ENCODE data around the gene AADACL2. TPM values are rescaled to one million over a fixed set of nuclear protein-coding genes. Genes with fewer than 3 reads are reported as not detected.

AADACL2 gene
- total and polyA plus RNA-seq, 9 of the 15 experiments (the other 6 are each of a cell fraction or from before 2014, with no cell fraction given), result not detected

GRCh38 chr3:151684094-151684493 lies 49.6 kb upstream of the AADACL2 start:
- no TSS peak for BruUV-seq (replicated peaks)
- no peaks in the 10 kb centered on the region; the same call in 1 of the 2 replicates for H3K9me3 ChIP-seq (replicated peaks; ENCODE audit: control insufficient read depth, insufficient read depth, low read depth, low read length)
- no peak overlapping the region for H3K9ac ChIP-seq (ENCODE audit: insufficient read depth in 1 of 2, low read depth in 2 of 2, low read length in 2 of 2)
- H2AFZ ChIP-seq (ENCODE audit: low read depth, low read length), result no peak overlapping the region
- no peak overlapping the region for H3K4me2 ChIP-seq (ENCODE audit: insufficient read depth, low read length)
- intact Hi-C loops (cut with micrococcal nuclease), result no loop called here
- H3K36me3 ChIP-seq (ENCODE audit: control insufficient read depth, insufficient read depth, low read length), result no peaks in the 10 kb centered on the region
- TF ChIP-seq STAT6 (CRISPR knock-in tag; IDR thresholded peaks at IDR 0.05) (no peak), ZNF75A (CRISPR knock-in tag; IDR thresholded peaks at IDR 0.05) (no peak), GATAD2B (IDR thresholded peaks at IDR 0.05; ENCODE audit: borderline replicate concordance) (no peak)
- ATAC-seq, result no peak
- H3K4me3 ChIP-seq, result no peak overlapping the region
- in situ Hi-C loops (cut with MboI), result no loop called here
- ChIA-PET POLR2A (interaction anchor here (0.6 kb wide), 1 partner anchor 13 kb away, joined by 3 read pairs; no protein-coding TSS in a partner anchor), CTCF (ENCODE audit: low intra/inter-chr PET ratio) (no interaction called here)
- no peak overlapping the region for H3K27ac ChIP-seq (ENCODE audit: extremely low read depth, low read depth, low read length)
- DNase-seq (ENCODE audit: extremely low read depth in 1 of 4, low spot score in 3 of 4), result no peak
- H3K4me1 ChIP-seq (replicated peaks in 1 of 2; ENCODE audit: control insufficient read depth in 2 of 2, insufficient read depth in 2 of 2, low read length in 2 of 2), result peaks cover 0 to 2% of the 10 kb centered on the region in 2 experiments; a peak in 2 of 5 replicates
- no peaks in the 10 kb centered on the region for H4K20me1 ChIP-seq (replicated peaks; ENCODE audit: control insufficient read depth, insufficient read depth, low read length)
- no peak for FAIRE-seq
- H3K79me2 ChIP-seq (ENCODE audit: control insufficient read depth, insufficient read depth, low read length), result no peaks in the 10 kb centered on the region
- no peaks in the 10 kb centered on the region for H3K9me1 ChIP-seq (ENCODE audit: control insufficient read depth, insufficient read depth, low read length)
- H3K27me3 ChIP-seq (ENCODE audit: control insufficient read depth in 2 of 2, insufficient read depth in 2 of 2, low read length in 2 of 2), result no peaks in the 10 kb centered on the region

- intact Hi-C loops (cut with micrococcal nuclease) (no loop called here), in situ Hi-C loops (cut with MboI) (no loop called here)
- DNase-seq (ENCODE audit: extremely low read depth in 1 of 4, low spot score in 3 of 4) (peak; percentile 22 to 56 (median 29)), ATAC-seq (peak; percentile 88), FAIRE-seq (peak; percentile 89)
- Histone ChIP-seq H3K27me3 (ENCODE audit: control insufficient read depth in 2 of 2, insufficient read depth in 2 of 2, low read length in 2 of 2) (no peaks in the 10 kb centered on the region), H2AFZ (ENCODE audit: low read depth, low read length) (peak overlapping the region; percentile 18), H3K4me3 (no peak overlapping the region), H4K20me1 (replicated peaks; ENCODE audit: control insufficient read depth, insufficient read depth, low read length) (no peaks in the 10 kb centered on the region), H3K36me3 (ENCODE audit: control insufficient read depth, insufficient read depth, low read length) (no peaks in the 10 kb centered on the region), H3K9me1 (ENCODE audit: control insufficient read depth, insufficient read depth, low read length) (no peaks in the 10 kb centered on the region), H3K9me3 (replicated peaks; ENCODE audit: control insufficient read depth, insufficient read depth, low read depth, low read length) (no peaks in the 10 kb centered on the region; the same call in 1 of the 2 replicates), H3K27ac (ENCODE audit: extremely low read depth, low read depth, low read length) (no peak overlapping the region), H3K79me2 (ENCODE audit: control insufficient read depth, insufficient read depth, low read length) (no peaks in the 10 kb centered on the region), H3K4me1 (replicated peaks in 1 of 2; ENCODE audit: control insufficient read depth in 2 of 2, insufficient read depth in 2 of 2, low read length in 2 of 2) (peaks cover 0 to 6% of the 10 kb centered on the region in 2 experiments; a peak in 2 of 5 replicates), H3K4me2 (ENCODE audit: insufficient read depth, low read length) (no peak overlapping the region), H3K9ac (ENCODE audit: insufficient read depth in 1 of 2, low read depth in 2 of 2, low read length in 2 of 2) (no peak overlapping the region)
- no TSS peak for BruUV-seq (replicated peaks)
- CTCF ChIA-PET (ENCODE audit: low intra/inter-chr PET ratio), result no interaction called here
- 28% methylated on average over 3 of the region's 3 CpGs for WGBS (ENCODE audit: insufficient coverage, low coverage, missing lambda C conversion rate)
- POLR2A ChIA-PET, result no interaction called here
- TF ChIP-seq CBFA2T3 (IDR thresholded peaks at IDR 0.05) (peak; percentile 50), CGGBP1 (CRISPR knock-in tag; IDR thresholded peaks at IDR 0.05) (no peak), NCOA4 (IDR thresholded peaks at IDR 0.05; ENCODE audit: partially characterized antibody) (no peak), SMARCA4 (IDR thresholded peaks at IDR 0.05) (0 out of 2 replicates have a peak, but pooled peaks have one; percentile 24), FOSL1 (tag; conservative IDR thresholded peaks at IDR 0.05) (peak; percentile 70), CREM (IDR thresholded peaks at IDR 0.05; ENCODE audit: low read depth) (peak; percentile 27; the same call in 1 of the 2 replicates), MYNN (IDR thresholded peaks at IDR 0.05) (peak; percentile 72), MYNN (CRISPR knock-in tag; IDR thresholded peaks at IDR 0.05) (no peak), JUND (IDR thresholded peaks at IDR 0.05; ENCODE audit: borderline replicate concordance, low read depth, low read length) (peak; percentile 46; the same call in 1 of the 2 replicates), JUND (tag; IDR thresholded peaks at IDR 0.05; ENCODE audit: borderline replicate concordance, low read depth, low read length) (no peak; the same call in 2 of the 3 replicates), TRIM24 (IDR thresholded peaks at IDR 0.05) (peak in 1 of 2 experiments; percentile 12; a peak in 1 of 4 replicates), ARID1B (IDR thresholded peaks at IDR 0.05) (peak; percentile 41; the same call in 1 of the 2 replicates), EHMT2 (IDR thresholded peaks at IDR 0.05) (0 out of 2 replicates have a peak, but pooled peaks have one; percentile 10), SRSF1 (IDR thresholded peaks at IDR 0.05; ENCODE audit: low read depth, low read length) (no peak)
These were observed 47.5 kb upstream of the AADACL2 start for GRCh38 chr3:151686257-151686656.
